ENCODE measurements around the gene ABTB2. TPM values are rescaled to one million over a fixed set of nuclear protein-coding genes. Genes with fewer than 3 reads are reported as not detected.

The ABTB2 gene
- total RNA-seq, 1 experiment from 2014 or later: 46.3 TPM

GRCh38 chr11:34151916-34152845 lies 205.6 kb downstream of the ABTB2 start:
- peaks cover 16% of the 10 kb centered on the region for H3K4me1 ChIP-seq (ENCODE audit: insufficient read depth, low read length, poor library complexity, severe bottlenecking)
- no peak for DNase-seq (ENCODE audit: low spot score)
- no peaks in the 10 kb centered on the region for H3K9me3 ChIP-seq (ENCODE audit: low read depth, low read length, poor library complexity, severe bottlenecking)
- peaks cover 94% of the 10 kb centered on the region for H3K36me3 ChIP-seq (ENCODE audit: insufficient read depth, low read length, poor library complexity, severe bottlenecking)
- BruUV-seq (replicated peaks): no TSS peak
- H3K27me3 ChIP-seq (replicated peaks; ENCODE audit: insufficient read depth, low read depth, low read length, poor library complexity): no peaks in the 10 kb centered on the region
- intact Hi-C loops (cut with micrococcal nuclease; ENCODE audit: unreplicated experiment): no loop called here
- POLR2A ChIA-PET (ENCODE audit: low non-redundant PET): interaction anchor here (0.7 kb wide), 1 partner anchor 178 kb away, joined by 3 read pairs; no protein-coding TSS in a partner anchor
- TF ChIP-seq CTCF (conservative IDR thresholded peaks at IDR 0.05; ENCODE audit: low read depth, low read length) (no peak), EZH2 (IDR thresholded peaks at IDR 0.05; ENCODE audit: borderline replicate concordance, low read depth, low read length, poor library complexity, severe bottlenecking) (no peak)
- no peak overlapping the region for H3K4me3 ChIP-seq (ENCODE audit: low read depth, low read length, poor library complexity, severe bottlenecking)
- CTCF ChIA-PET: interaction anchor here (0.6 to 0.8 kb wide), 2 partner anchors 22 to 1074 kb away, joined by 3 to 4 read pairs; no protein-coding TSS in a partner anchor
- H3K27ac ChIP-seq (ENCODE audit: low read depth, low read length, poor library complexity, severe bottlenecking): peak overlapping the region; percentile 39

DNA sequence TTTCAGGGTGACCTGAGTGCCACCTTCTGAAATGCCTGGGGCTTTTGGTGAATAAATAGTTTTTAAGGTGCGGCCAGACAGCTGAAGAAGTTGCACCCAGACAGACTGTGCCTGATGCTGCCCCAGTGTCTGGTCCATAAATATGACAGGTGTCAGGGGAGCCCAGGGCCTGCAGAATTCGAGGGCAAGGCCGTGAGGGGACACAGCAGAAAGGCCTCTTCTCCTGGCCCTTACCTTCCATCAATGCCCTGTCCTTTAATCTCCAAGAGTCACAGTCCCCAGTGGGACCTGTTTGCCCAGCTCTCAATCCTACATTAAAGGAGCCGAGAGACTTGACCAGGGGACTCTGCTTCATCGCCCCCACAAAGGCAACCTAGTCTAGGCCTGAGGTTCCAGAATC lies 206.6 kb downstream of the ABTB2 start:
- CTCF ChIA-PET: interaction anchor here (1.2 kb wide), 1 partner anchor 341 kb away, joined by 3 read pairs; no protein-coding TSS in a partner anchor
- no peaks in the 10 kb centered on the region for H3K27me3 ChIP-seq (replicated peaks; ENCODE audit: insufficient read depth, low read depth, low read length, poor library complexity)
- no peak for DNase-seq (ENCODE audit: low spot score)
- intact Hi-C loops (cut with micrococcal nuclease; ENCODE audit: unreplicated experiment): no loop called here
- no peak overlapping the region for H3K4me3 ChIP-seq (ENCODE audit: low read depth, low read length, poor library complexity, severe bottlenecking)
- peaks cover 16% of the 10 kb centered on the region for H3K4me1 ChIP-seq (ENCODE audit: insufficient read depth, low read length, poor library complexity, severe bottlenecking)
- TF ChIP-seq CTCF (conservative IDR thresholded peaks at IDR 0.05; ENCODE audit: low read depth, low read length) (no peak), EZH2 (IDR thresholded peaks at IDR 0.05; ENCODE audit: borderline replicate concordance, low read depth, low read length, poor library complexity, severe bottlenecking) (no peak)
- H3K36me3 ChIP-seq (ENCODE audit: insufficient read depth, low read length, poor library complexity, severe bottlenecking): peaks cover 99% of the 10 kb centered on the region
- POLR2A ChIA-PET (ENCODE audit: low non-redundant PET): interaction anchor here (0.7 kb wide), 1 partner anchor 177 kb away, joined by 3 read pairs; no protein-coding TSS in a partner anchor
- H3K9me3 ChIP-seq (ENCODE audit: low read depth, low read length, poor library complexity, severe bottlenecking): no peaks in the 10 kb centered on the region
- H3K27ac ChIP-seq (ENCODE audit: low read depth, low read length, poor library complexity, severe bottlenecking): peak overlapping the region; percentile 35
- TSS peak; percentile 76 for BruUV-seq (replicated peaks)

DNA sequence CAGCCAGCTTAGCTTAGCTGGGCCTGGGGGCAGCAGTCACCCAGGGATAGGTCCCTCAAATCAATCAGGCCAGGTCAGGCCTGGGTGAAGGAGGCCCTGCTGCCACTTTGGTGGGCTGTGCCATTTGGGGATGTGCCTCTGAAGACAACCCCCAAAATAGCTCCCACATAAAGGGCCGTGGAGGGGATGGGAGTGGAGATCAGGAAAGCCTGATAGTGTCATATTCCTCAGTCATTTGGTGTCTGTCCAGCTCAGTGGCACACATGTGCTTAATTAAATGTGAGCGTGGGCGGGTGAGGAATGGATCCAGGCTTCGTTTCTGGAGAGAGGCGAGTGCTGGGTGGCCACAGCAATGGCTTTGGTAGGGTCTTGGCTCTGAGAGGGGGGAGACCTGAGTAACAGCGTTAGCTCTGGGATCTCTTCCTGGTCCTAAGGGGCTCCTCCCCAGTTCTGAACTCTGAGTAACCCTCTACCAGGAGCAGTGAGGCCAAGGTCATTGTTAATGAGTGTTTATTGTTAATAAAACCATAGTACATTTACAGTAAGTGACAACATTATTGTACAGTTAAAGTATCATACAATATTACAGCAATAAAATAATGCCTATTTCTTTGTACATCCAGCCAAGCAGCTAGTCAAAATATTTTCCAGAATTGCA lies 207.2 kb downstream of the ABTB2 start:
- Histone ChIP-seq H3K4me3 (ENCODE audit: low read depth, low read length, poor library complexity, severe bottlenecking) (no peak overlapping the region), H3K27me3 (replicated peaks; ENCODE audit: insufficient read depth, low read depth, low read length, poor library complexity) (no peaks in the 10 kb centered on the region), H3K4me1 (ENCODE audit: insufficient read depth, low read length, poor library complexity, severe bottlenecking) (peaks cover 16% of the 10 kb centered on the region), H3K27ac (ENCODE audit: low read depth, low read length, poor library complexity, severe bottlenecking) (peak overlapping the region; percentile 35), H3K9me3 (ENCODE audit: low read depth, low read length, poor library complexity, severe bottlenecking) (no peaks in the 10 kb centered on the region), H3K36me3 (ENCODE audit: insufficient read depth, low read length, poor library complexity, severe bottlenecking) (peaks cover 99% of the 10 kb centered on the region)
- intact Hi-C loops (cut with micrococcal nuclease; ENCODE audit: unreplicated experiment): no loop called here
- BruUV-seq (replicated peaks): no TSS peak
- DNase-seq (ENCODE audit: low spot score): peak; percentile 89
- CTCF ChIA-PET: interaction anchor here (0.6 to 1.3 kb wide), 4 partner anchors 24 to 342 kb away, joined by 3 to 5 read pairs (median 5); no protein-coding TSS in a partner anchor
- TF ChIP-seq EZH2 (IDR thresholded peaks at IDR 0.05; ENCODE audit: borderline replicate concordance, low read depth, low read length, poor library complexity, severe bottlenecking) (no peak), CTCF (conservative IDR thresholded peaks at IDR 0.05; ENCODE audit: low read depth, low read length) (no peak)
- POLR2A ChIA-PET (ENCODE audit: low non-redundant PET): interaction anchor here (0.6 kb wide), 1 partner anchor 9 kb away, joined by 3 read pairs; no protein-coding TSS in a partner anchor

Measured in A673 (cell line).